HS-5 (cell line): Measurements from ENCODE around the gene CSNK2A1.

Source experiments
- DNase-seq: peaks from one replicate; pipeline ENCODE4 v3.0.0-alpha.2; 2012; ENCODE audit warnings: low read depth

CSNK2A1 gene

GRCh38 chr20:430091-430999, 113.2 kb downstream of the CSNK2A1 start:
- no peak for DNase-seq

GRCh38 chr20:428658-429200, 114.9 kb downstream of the CSNK2A1 start:
- no peak for DNase-seq

GRCh38 chr20:427849-428657, 115.5 kb downstream of the CSNK2A1 start:
- DNase-seq, result no peak

- DNase-seq, result no peak
Measured at GRCh38 chr20:427401-427800, 116.2 kb downstream of the CSNK2A1 start.

GRCh38 chr20:426566-426965, 117.0 kb downstream of the CSNK2A1 start:
- no peak for DNase-seq
